ENCODE measurements around the gene SALL1. TPM values are rescaled to one million over a fixed set of nuclear protein-coding genes. Genes with fewer than 3 reads are reported as not detected.

Gene SALL1
- polyA plus RNA-seq, 1 donor from 2014 or later = 0.22 TPM

- Histone ChIP-seq H3K9me3 (ENCODE audit: low read length) (no peaks in the 10 kb centered on the region), H3K79me2 (replicated peaks; ENCODE audit: insufficient read depth, low read length) (no peaks in the 10 kb centered on the region), H3K27ac (ENCODE audit: low read length) (no peak overlapping the region), H2AFZ (ENCODE audit: low read depth, low read length) (no peak overlapping the region), H3F3A (ENCODE audit: insufficient read depth, low read length, poor library complexity, severe bottlenecking) (no peaks in the 10 kb centered on the region), H4K20me1 (ENCODE audit: insufficient read depth) (no peaks in the 10 kb centered on the region), H3K9me2 (ENCODE audit: insufficient read depth, low read length) (no peaks in the 10 kb centered on the region), H3K4me3 (ENCODE audit: low read length) (no peak overlapping the region), H3K36me3 (ENCODE audit: insufficient read depth, low read length) (no peaks in the 10 kb centered on the region), H3K27me3 (ENCODE audit: insufficient read depth, low read depth, low read length) (no peaks in the 10 kb centered on the region), H3K4me2 (ENCODE audit: low read length) (no peak overlapping the region), H3K9ac (ENCODE audit: low read length) (no peak overlapping the region)
- TF ChIP-seq RAD21 (conservative IDR thresholded peaks at IDR 0.05) (no peak), POLR2AphosphoS5 (IDR thresholded peaks at IDR 0.05) (no peak), CTCF (IDR thresholded peaks at IDR 0.05; ENCODE audit: poor library complexity, severe bottlenecking) (no peak), REST (IDR thresholded peaks at IDR 0.05; ENCODE audit: borderline replicate concordance) (no peak), SMC3 (conservative IDR thresholded peaks at IDR 0.05; ENCODE audit: poor library complexity) (no peak), TAF1 (IDR thresholded peaks at IDR 0.05; ENCODE audit: low read depth) (no peak), EZH2 (IDR thresholded peaks at IDR 0.05; ENCODE audit: borderline replicate concordance, insufficient read depth, low read length, poor library complexity, severe bottlenecking) (no peak), MXI1 (conservative IDR thresholded peaks at IDR 0.05; ENCODE audit: poor library complexity, severe bottlenecking) (no peak), EP300 (conservative IDR thresholded peaks at IDR 0.05; ENCODE audit: poor library complexity, severe bottlenecking) (no peak)
Observed at GRCh38 chr16:51184702-51185433, 33.8 kb upstream of the SALL1 start.

GRCh38 chr16:51181503-51181811 lies 30.4 kb upstream of the SALL1 start:
- Histone ChIP-seq H3K4me3 (ENCODE audit: low read length) (no peak overlapping the region), H3K9me2 (ENCODE audit: insufficient read depth, low read length) (no peaks in the 10 kb centered on the region), H2AFZ (ENCODE audit: low read depth, low read length) (no peak overlapping the region), H3K27me3 (ENCODE audit: insufficient read depth, low read depth, low read length) (no peaks in the 10 kb centered on the region), H3K9ac (ENCODE audit: low read length) (no peak overlapping the region), H3K79me2 (replicated peaks; ENCODE audit: insufficient read depth, low read length) (no peaks in the 10 kb centered on the region), H3K4me2 (ENCODE audit: low read length) (no peak overlapping the region), H3K9me3 (ENCODE audit: low read length) (no peaks in the 10 kb centered on the region), H3K36me3 (ENCODE audit: insufficient read depth, low read length) (no peaks in the 10 kb centered on the region), H4K20me1 (ENCODE audit: insufficient read depth) (no peaks in the 10 kb centered on the region), H3F3A (ENCODE audit: insufficient read depth, low read length, poor library complexity, severe bottlenecking) (no peaks in the 10 kb centered on the region), H3K27ac (ENCODE audit: low read length) (no peak overlapping the region)
- TF ChIP-seq EP300 (conservative IDR thresholded peaks at IDR 0.05; ENCODE audit: poor library complexity, severe bottlenecking) (no peak), MXI1 (conservative IDR thresholded peaks at IDR 0.05; ENCODE audit: poor library complexity, severe bottlenecking) (no peak), REST (IDR thresholded peaks at IDR 0.05; ENCODE audit: borderline replicate concordance) (no peak), EZH2 (IDR thresholded peaks at IDR 0.05; ENCODE audit: borderline replicate concordance, insufficient read depth, low read length, poor library complexity, severe bottlenecking) (no peak), CTCF (IDR thresholded peaks at IDR 0.05; ENCODE audit: poor library complexity, severe bottlenecking) (no peak), RAD21 (conservative IDR thresholded peaks at IDR 0.05) (no peak), POLR2AphosphoS5 (IDR thresholded peaks at IDR 0.05) (no peak), TAF1 (IDR thresholded peaks at IDR 0.05; ENCODE audit: low read depth) (no peak), SMC3 (conservative IDR thresholded peaks at IDR 0.05; ENCODE audit: poor library complexity) (no peak)

Data from neural cell (in vitro differentiated cells).